Measurements from ENCODE around the gene RENBP. TPM values are rescaled to one million over a fixed set of nuclear protein-coding genes. Genes with fewer than 3 reads are reported as not detected.

RENBP gene
- total and polyA plus RNA-seq, 2 of the 13 experiments (the other 11 are each of a cell fraction or from before 2014, with no cell fraction given), result 1.4 to 2.6 TPM

GRCh38 chrX:153926552-153926857 lies 17.9 kb downstream of the RENBP start:
- no peak overlapping the region for H2AFZ ChIP-seq (ENCODE audit: low read length)
- no peak for FAIRE-seq
- H3K36me3 ChIP-seq (replicated peaks in 1 of 2; ENCODE audit: control insufficient read depth in 1 of 2, insufficient read depth in 2 of 2, low read length in 2 of 2), result peaks cover 1 to 5% of the 10 kb centered on the region in 2 experiments; a peak in 1 of 5 replicates
- ATAC-seq, result no peak
- BruUV-seq (replicated peaks), result no TSS peak
- no CpG with 5 or more reads among the region's 4 CpGs for WGBS (ENCODE audit: low lambda C conversion rate)
- H4K20me1 ChIP-seq (ENCODE audit: insufficient read depth, low read length), result no peaks in the 10 kb centered on the region
- in situ Hi-C loops (cut with HindIII; ENCODE audit: extremely low pct_ligation_motif_present, low pct_unique_long_range_greater_than_20kb) (no loop called here), intact Hi-C loops (cut with micrococcal nuclease; ENCODE audit: unreplicated experiment) (no loop called here)
- no peaks in the 10 kb centered on the region for H3K79me2 ChIP-seq (ENCODE audit: insufficient read depth, low read length)
- no peaks in the 10 kb centered on the region for H3K9me3 ChIP-seq (ENCODE audit: low read length)
- H3K9ac ChIP-seq (ENCODE audit: insufficient read depth, low read depth, low read length), result peak overlapping the region; percentile 89; the same call in 1 of the 2 replicates
- ChIA-PET POLR2A (interaction anchor here (0.7 to 4.2 kb wide), 8 partner anchors 9 to 300 kb away, joined by 3 to 82 read pairs (median 8); partner anchors contain the start of genes HCFC1, IDH3G, NAA10 and RENBP), CTCF (ENCODE audit: low intra/inter-chr PET ratio, low total read pairs) (no interaction called here)
- no peak for DNase-seq (ENCODE audit: low spot score)
- TF ChIP-seq AGO2 (optimal IDR thresholded peaks at IDR 0.05; ENCODE audit: low read depth, low read length), result peak; percentile 18
- 0 out of 2 replicates have a peak, but pooled peaks have one; percentile 47 for TF ChIP-seq PRDM10 (CRISPR knock-in tag; IDR thresholded peaks at IDR 0.05; ENCODE audit: low read depth)
- TF ChIP-seq EED (CRISPR knock-in tag; IDR thresholded peaks at IDR 0.05), result no peak
- H3K4me2 ChIP-seq (ENCODE audit: low read depth, low read length), result peak overlapping the region; percentile 76
- peak overlapping the region; percentile 89 for H3K27ac ChIP-seq (ENCODE audit: extremely low read length, insufficient read depth, low read length)
- H3K4me3 ChIP-seq (replicated peaks in 1 of 3; ENCODE audit: insufficient read depth in 1 of 3, low read depth in 2 of 3, low read length in 3 of 3), result peak overlapping the region; percentile 30 to 79 (median 76); a peak in 3 of 6 replicates
- no peaks in the 10 kb centered on the region; a peak in 1 of 5 replicates for H3K27me3 ChIP-seq (ENCODE audit: control insufficient read depth in 1 of 2, insufficient read depth in 2 of 2, low read length in 2 of 2)
- peaks cover 67% of the 10 kb centered on the region for H3K4me1 ChIP-seq (ENCODE audit: insufficient read depth, low read length)

Data from HepG2 (cell line).